Liver (tissue), 9 donors: Measurements from ENCODE around the gene PTPRH. TPM values are rescaled to one million over a fixed set of nuclear protein-coding genes. Genes with fewer than 3 reads are reported as not detected.

Experiments
- DNase-seq: peaks from one replicate; pipeline ENCODE4 v3.0.0-alpha.2; 2017; ENCODE audit warnings: low spot score
- H3K27ac ChIP-seq, 2 donors: one replicate each; pipeline ENCODE4 v1.7.0; 2013; ENCODE audit warnings: inconsistent platforms in 2 of 2, low read length in 2 of 2, control low read depth in 1 of 2, low read depth in 1 of 2, mild to moderate bottlenecking in 1 of 2
- H3K27me3 ChIP-seq, 4 donors: one replicate each; pipeline versions ENCODE4 v1.6.1 to v1.7.0; 2013; ENCODE audit warnings: low read length in 3 of 4, inconsistent platforms in 1 of 4, mild to moderate bottlenecking in 1 of 4, moderate library complexity in 1 of 4; ENCODE audit not compliant: control insufficient read depth in 4 of 4, insufficient read depth in 4 of 4
- H3K36me3 ChIP-seq, 4 donors: one replicate each; pipeline versions ENCODE4 v1.6.1 to v1.7.0; 2013; ENCODE audit warnings: low read length in 3 of 4, mild to moderate bottlenecking in 3 of 4, low read depth in 1 of 4, moderate library complexity in 1 of 4; ENCODE audit not compliant: control insufficient read depth in 4 of 4, insufficient read depth in 3 of 4
- H3K4me1 ChIP-seq, 4 donors: one replicate each; pipeline versions ENCODE4 v1.6.1 to v1.7.0; 2013; ENCODE audit warnings: low read length in 3 of 4, mild to moderate bottlenecking in 3 of 4, moderate library complexity in 1 of 4; ENCODE audit not compliant: control insufficient read depth in 4 of 4, insufficient read depth in 4 of 4
- H3K4me3 ChIP-seq, 3 donors: one replicate each; pipeline versions ENCODE4 v1.6.1 to v1.7.0; 2013; ENCODE audit warnings: low read length in 3 of 3, control low read depth in 1 of 3, low read depth in 1 of 3, mild to moderate bottlenecking in 1 of 3
- H3K9ac ChIP-seq, 2 donors: one replicate each; pipeline ENCODE4 v1.7.0; 2013; ENCODE audit warnings: low read length in 2 of 2, mild to moderate bottlenecking in 2 of 2, moderate library complexity in 2 of 2, control low read depth in 1 of 2, low read depth in 1 of 2
- H3K9me3 ChIP-seq, 4 donors: one replicate each; pipeline versions ENCODE4 v1.6.1 to v1.7.0; 2013; ENCODE audit warnings: low read length in 3 of 4; ENCODE audit not compliant: control insufficient read depth in 4 of 4
- FOXA2 ChIP-seq: IDR thresholded peaks from 2 replicates; pipeline ENCODE4 v1.6.1; 2016; ENCODE audit warnings: antibody characterized with exemption
- HNF4G ChIP-seq: IDR thresholded peaks from 2 replicates; pipeline ENCODE4 v1.6.1; 2016; ENCODE audit warnings: antibody characterized with exemption
- NR2F2 ChIP-seq: IDR thresholded peaks from 2 replicates; pipeline ENCODE4 v1.6.1; 2016; ENCODE audit warnings: antibody characterized with exemption
- REST ChIP-seq: IDR thresholded peaks from 2 replicates; pipeline ENCODE4 v1.6.1; 2016; ENCODE audit warnings: antibody characterized with exemption, mild to moderate bottlenecking
- TAF1 ChIP-seq: conservative IDR thresholded peaks from 2 replicates; pipeline ENCODE4 v1.6.1; 2016; ENCODE audit warnings: antibody characterized with exemption, mild to moderate bottlenecking
- WGBS: extraction: QIAGEN DNeasy Blood & Tissue Kit; methylation state at CpG from one replicate; pipeline ENCODE4 v1.1.7; 2013; 5-methylcytosine and 5-hydroxymethylcytosine counted together
- polyA plus RNA-seq, 2 donors: library from polyadenylated mRNA; stranded (reverse) in 1 of 2; unstranded in 1 of 2; fragments of 200-250 nt in 1 of 2; fragments of >200 nt in 1 of 2; fragmentation: Nextera tagmentation in 1 of 2; extraction: Ambion mirVana in 1 of 2; gene quantifications; one replicate each; pipeline versions ENCODE4 v1.2.1 to v1.2.3, GENCODE V29; 2013 to 2015
- total RNA-seq, 2 donors: library from RNA; depleted of rRNA; stranded (reverse); fragments of >200 nt; gene quantifications; one replicate each; pipeline ENCODE4 v1.2.3, GENCODE V29; 2014
- TF ChIP-seq, protein P1 (sequence below): IDR thresholded peaks from 2 replicates; pipeline ENCODE4 v1.6.1; 2016; ENCODE audit warnings: antibody characterized with exemption
- TF ChIP-seq, protein P2 (sequence below): fragments of 150-350 bp; IDR thresholded peaks from 2 replicates; pipeline ENCODE4 v1.5.1; 2017; ENCODE audit warnings: improper control_type of control experiment, low read depth, low read length; ENCODE audit not compliant: missing input control
- donor health status: healthy.
- donor health status: healthy.
- donor health status: healthy.
- donor health status: healthy.
- donor health status: healthy.

Gene PTPRH
- total and polyA plus RNA-seq, 4 donors, result 3.1 to 20.4 (median 11.4) TPM

DNA sequence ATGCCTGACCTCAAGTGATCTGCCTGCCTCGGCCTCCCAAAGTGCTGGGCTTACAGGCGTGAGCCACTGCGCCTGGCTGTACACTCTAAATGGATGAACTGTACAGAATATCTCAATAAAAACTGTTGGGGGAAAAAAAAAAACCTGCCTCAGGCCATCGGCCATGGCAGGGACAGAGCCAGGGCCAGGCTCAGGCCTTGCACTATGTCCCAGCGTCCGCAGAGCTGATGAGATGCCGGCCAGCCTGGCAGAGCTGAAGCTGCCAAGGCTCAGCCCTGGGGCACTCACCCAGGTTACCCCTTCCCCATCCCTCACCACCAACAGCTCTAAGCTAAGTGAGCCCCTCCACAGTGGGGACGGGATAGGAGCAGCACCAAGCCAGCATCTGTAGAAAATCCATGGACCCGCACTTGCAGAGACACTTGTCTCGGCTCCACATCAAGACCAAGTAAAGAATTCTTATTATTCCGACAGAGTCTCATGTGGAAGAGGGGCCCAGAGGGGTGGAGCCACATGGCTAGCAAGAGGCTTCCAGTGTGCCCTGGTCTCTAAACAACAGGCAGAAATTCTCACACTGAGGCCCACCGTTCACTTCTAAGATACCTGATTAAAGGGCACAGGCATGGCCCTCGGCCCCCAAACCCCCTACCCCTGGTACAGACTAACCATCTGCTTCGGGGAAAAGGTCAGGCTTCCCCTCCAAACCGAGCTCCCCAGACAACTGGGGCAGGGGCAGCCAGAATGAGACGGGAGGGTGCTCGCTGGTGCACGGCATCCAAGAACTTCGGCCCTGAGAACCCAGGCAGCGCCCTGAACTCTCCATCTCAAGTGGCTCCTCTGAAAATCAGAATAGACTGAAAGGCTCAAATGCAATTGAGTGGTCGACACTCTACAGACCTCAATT is 43.7 kb upstream of the PTPRH start:
- H3K4me3 ChIP-seq, result no peak overlapping the region
- TF ChIP-seq REST, result no peak
- TF ChIP-seq, protein P1, sequence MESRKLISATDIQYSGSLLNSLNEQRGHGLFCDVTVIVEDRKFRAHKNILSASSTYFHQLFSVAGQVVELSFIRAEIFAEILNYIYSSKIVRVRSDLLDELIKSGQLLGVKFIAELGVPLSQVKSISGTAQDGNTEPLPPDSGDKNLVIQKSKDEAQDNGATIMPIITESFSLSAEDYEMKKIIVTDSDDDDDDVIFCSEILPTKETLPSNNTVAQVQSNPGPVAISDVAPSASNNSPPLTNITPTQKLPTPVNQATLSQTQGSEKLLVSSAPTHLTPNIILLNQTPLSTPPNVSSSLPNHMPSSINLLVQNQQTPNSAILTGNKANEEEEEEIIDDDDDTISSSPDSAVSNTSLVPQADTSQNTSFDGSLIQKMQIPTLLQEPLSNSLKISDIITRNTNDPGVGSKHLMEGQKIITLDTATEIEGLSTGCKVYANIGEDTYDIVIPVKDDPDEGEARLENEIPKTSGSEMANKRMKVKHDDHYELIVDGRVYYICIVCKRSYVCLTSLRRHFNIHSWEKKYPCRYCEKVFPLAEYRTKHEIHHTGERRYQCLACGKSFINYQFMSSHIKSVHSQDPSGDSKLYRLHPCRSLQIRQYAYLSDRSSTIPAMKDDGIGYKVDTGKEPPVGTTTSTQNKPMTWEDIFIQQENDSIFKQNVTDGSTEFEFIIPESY, result no peak
- TF ChIP-seq HNF4G, result no peak
- H3K9ac ChIP-seq, result no peak overlapping the region
- peaks cover 2 to 55% (median 35%) of the 10 kb centered on the region in 4 donors for H3K4me1 ChIP-seq
- no peak for DNase-seq
- no peaks in the 10 kb centered on the region for H3K9me3 ChIP-seq
- no peaks in the 10 kb centered on the region for H3K36me3 ChIP-seq
- WGBS, result 87% methylated on average over 21 of the region's 21 CpGs
- no peaks in the 10 kb centered on the region for H3K27me3 ChIP-seq
- peak overlapping the region in 1 of 2 donors; percentile 82 for H3K27ac ChIP-seq

GRCh38 chr19:55251341-55252081 is 42.2 kb upstream of the PTPRH start:
- Histone ChIP-seq H3K4me3 (no peak overlapping the region), H3K9me3 (no peaks in the 10 kb centered on the region), H3K27me3 (no peaks in the 10 kb centered on the region), H3K4me1 (peaks cover 2 to 40% (median 24%) of the 10 kb centered on the region in 4 donors), H3K27ac (no peak overlapping the region), H3K9ac (no peak overlapping the region), H3K36me3 (peaks cover 0 to 5% (median 2%) of the 10 kb centered on the region in 4 donors)
- DNase-seq, result no peak
- 76% methylated on average over 19 of the region's 19 CpGs for WGBS
- TF ChIP-seq HNF4G, result no peak
- TF ChIP-seq NR2F2, result no peak
- TF ChIP-seq, protein P2, sequence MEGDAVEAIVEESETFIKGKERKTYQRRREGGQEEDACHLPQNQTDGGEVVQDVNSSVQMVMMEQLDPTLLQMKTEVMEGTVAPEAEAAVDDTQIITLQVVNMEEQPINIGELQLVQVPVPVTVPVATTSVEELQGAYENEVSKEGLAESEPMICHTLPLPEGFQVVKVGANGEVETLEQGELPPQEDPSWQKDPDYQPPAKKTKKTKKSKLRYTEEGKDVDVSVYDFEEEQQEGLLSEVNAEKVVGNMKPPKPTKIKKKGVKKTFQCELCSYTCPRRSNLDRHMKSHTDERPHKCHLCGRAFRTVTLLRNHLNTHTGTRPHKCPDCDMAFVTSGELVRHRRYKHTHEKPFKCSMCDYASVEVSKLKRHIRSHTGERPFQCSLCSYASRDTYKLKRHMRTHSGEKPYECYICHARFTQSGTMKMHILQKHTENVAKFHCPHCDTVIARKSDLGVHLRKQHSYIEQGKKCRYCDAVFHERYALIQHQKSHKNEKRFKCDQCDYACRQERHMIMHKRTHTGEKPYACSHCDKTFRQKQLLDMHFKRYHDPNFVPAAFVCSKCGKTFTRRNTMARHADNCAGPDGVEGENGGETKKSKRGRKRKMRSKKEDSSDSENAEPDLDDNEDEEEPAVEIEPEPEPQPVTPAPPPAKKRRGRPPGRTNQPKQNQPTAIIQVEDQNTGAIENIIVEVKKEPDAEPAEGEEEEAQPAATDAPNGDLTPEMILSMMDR, result no peak
- TF ChIP-seq TAF1, result no peak
- TF ChIP-seq FOXA2, result no peak
